ENCODE data around the gene AZU1.
"Not testable (repeated sequence)": the region's sequence is repeated elsewhere in the genome, so short reads cannot be mapped to it uniquely, and the experiment has no call there.

The AZU1 gene

GRCh38 chr19:810883-811489, 16.7 kb upstream of the AZU1 start:
- DNase-seq, result no peak

GRCh38 chr19:811506-812048, 16.1 kb upstream of the AZU1 start:
- no peak for DNase-seq

DNA sequence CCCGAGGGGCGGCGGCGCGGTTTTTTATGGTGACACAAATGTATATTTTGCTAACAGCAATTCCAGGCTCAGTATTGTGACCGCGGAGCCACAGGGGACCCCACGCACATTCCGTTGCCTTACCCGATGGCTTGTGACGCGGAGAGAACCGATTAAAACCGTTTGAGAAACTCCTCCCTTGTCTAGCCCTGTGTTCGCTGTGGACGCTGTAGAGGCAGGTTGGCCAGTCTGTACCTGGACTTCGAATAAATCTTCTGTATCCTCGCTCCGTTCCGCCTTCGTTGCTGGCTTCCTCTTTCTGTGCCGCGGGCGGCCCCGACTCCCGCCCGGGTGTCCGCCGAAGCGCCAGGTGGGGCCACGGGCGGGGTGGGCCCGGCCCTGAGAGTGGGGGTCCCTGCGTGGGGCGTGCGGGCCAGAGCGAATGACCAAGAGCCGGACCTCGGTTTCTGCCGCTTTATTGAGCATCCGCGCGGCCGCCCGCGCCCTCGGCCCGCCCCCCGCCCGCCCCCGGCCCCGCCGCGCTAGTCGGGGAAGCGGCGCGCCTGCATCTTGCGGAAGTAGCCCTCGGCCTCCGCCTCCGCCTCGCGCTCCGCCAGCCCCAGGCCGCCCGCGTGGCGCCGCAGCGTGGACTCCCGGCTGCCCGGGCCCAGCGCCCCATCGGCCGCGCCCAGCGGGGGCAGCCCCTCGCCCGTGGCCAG, 15.4 kb upstream of the AZU1 start:
- DNase-seq, result no peak

- DNase-seq, result no peak
Observed at GRCh38 chr19:812747-813218, 14.9 kb upstream of the AZU1 start.

DNA sequence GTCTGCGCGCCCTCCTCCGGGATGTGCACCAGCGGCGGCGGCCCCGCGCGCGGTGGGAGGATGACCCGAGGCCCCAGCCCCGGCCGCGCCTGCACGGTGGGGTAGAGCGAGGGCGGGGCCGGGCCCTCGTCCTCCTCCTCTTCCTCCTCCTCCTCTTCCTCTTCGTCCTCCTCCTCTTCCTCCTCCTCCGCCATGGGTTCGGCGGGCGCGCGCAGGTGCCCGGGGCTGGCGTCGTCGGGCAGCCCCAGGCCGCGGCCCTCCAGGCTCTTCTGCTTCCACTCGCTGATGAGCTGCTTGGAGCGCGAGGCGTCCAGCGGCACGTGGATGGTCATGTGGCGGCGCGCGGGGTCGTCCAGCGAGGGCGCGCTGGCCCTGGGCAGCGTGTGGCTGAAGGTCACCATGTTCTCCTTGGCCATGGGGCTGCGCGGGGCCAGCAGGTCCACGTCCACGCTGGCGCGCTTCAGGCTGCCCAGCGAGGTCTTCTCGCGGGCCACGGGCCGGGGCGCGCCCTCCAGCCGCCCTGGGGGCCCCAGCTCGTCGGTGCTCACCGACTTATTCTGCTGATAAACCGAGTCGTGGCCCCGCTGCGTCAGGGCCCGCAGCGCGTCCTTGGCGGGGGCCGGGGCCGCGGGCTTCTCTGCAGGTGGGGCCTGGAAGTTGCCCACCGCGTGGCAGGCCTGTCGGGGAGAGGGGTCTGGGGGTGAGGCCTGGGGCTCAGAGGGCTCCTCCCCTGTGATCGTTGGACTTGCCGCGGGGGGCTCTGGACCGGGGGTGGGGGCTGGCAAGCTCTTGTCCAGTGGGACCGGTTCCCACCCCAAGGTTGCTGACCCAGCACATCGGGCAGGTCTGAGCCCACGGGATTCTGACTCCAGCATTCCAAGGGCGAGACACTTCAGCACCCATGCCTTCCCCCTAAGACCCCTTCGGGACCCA, 14.2 kb upstream of the AZU1 start:
- DNase-seq, result no peak

- no peak for DNase-seq
Observed at GRCh38 chr19:814152-815078, 13.2 kb upstream of the AZU1 start.

DNA sequence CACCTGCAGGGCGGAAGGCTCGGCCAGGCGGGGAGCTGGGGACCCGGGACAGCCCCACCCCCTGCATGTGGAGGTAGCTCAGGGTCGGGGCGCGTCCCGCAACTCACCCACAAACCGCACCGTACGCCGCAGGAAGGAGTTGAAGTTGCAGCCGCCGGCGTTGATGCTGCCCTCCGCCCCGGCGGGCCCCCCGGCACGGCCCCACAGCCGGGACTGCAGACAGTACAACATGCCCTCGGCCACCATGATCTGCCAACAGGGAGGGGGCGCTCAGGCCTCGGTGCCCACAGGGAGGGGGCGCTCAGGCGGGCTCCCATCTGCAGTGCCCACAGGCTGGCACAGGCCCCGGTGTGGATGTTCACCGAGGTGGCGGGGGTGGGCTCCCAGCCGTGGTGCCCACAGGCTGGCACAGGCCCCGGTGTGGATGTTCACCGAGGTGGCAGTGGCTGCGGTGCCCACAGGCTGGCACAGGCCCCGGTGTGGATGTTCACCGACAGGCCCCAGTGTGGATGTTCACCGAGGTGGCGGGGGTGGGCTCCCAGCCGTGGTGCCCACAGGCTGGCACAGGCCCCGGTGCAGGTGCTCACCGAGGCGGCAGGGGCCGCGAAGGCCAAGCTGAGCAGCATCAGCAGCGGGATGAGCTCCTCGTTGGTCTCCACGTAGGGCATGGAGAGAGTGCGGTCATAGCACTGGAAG, 12.4 kb upstream of the AZU1 start:
- no peak for DNase-seq

DNA sequence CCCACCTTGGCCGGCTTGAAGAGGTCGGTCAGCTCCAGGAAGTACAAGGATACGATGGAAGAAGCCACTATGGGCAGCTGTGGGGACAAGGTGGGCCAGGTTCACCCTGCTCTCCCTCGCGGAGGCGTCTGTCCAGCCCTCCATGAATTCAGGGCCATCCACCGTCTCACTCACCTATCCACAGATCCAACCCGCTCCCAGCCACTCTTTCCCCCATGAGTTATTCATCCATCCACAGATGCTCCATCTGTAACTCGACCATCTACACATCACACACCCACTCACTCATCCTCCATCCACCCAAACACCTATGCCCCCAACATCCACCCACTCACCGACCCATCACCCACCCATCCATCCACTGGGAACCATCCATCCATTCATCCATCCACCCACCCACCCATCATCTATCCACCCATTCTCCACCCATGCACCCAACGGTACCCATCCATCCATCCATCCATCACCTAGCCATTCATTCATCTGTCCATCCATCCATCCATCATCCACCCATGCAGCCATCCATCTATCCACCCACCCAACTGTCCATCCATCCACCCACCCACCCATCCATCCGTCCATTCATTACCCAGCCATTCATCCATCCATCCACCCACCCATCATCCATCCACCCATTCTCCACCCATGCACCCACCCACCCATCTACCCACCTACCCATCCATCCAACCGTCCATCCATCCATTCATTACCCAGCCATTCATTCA, 11.7 kb upstream of the AZU1 start:
- DNase-seq, result no peak

- no peak for DNase-seq
Observed at GRCh38 chr19:816500-816857, 11.2 kb upstream of the AZU1 start.

- DNase-seq, result not testable (repeated sequence)
Observed at GRCh38 chr19:820212-820611, 7.4 kb upstream of the AZU1 start.

- DNase-seq, result no peak
Observed at GRCh38 chr19:821231-821824, 6.3 kb upstream of the AZU1 start.

GRCh38 chr19:821825-822503, 5.7 kb upstream of the AZU1 start, which contains the start of gene PLPPR3:
Gene PLPPR3 (minus strand): TSS chr19:821955. CDS start chr19:821559, 396 bp downstream.
- no peak for DNase-seq

GRCh38 chr19:823565-824121, 4.0 kb upstream of the AZU1 start:
- no peak for DNase-seq

DNA sequence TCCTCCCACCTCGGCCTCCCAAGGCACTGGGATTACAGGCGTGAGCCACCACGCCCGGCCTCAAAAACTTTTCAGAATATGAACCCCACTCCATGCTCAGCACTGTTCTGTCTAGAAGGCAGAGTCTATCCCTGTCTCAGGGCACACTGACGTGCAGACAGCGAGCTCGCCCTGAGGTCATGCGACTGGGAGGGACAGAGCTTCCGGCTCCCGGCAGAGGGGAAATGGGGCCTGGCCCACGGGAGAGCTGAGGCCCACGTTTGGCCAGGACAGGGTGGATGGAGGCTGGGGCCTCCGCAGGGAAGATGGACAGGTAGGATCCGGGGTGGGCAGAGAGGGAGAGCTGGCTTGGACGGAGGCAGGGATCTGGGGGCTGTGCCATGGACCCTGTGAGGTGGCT, 2.8 kb upstream of the AZU1 start:
- DNase-seq, result no peak

DNA sequence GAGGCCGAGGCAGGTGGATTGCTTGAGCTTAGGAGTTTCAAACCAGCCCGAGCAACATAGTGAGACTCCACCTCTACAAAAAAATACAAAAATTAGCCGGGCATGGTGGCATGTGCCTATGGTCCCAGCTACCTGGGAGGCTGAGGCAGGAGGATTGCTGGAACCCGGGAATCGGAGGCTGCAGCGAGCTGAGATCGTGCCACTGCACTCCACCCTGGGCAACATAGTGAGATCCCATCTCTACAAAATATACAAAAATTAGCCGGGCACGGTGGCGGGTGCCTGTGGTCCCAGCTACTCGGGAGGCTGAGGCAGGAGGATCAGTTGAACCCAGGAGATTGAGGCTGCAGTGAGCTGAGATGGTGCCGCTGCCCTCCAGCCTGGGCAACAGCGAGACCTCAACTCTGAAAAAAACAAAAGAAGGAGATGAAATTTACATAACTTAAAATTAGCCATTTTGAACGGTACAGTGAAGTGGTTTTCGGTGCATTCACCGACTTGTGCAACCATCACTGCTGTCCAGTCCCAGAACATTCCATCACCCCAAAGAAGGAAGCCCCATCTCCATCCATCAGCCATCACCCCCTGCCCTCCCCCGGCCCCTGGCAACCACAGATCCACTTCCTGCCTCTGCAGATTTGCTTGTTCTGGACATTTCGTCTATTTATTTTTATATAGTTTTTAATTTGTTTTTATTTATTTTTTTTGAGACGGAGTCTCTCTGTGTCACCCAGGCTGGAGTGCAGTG, 1.6 kb upstream of the AZU1 start:
- DNase-seq, result no peak

- no peak for DNase-seq
Observed at GRCh38 chr19:827314-827709, 325 bp upstream of the AZU1 start.

GRCh38 chr19:829129-829758, 1.6 kb downstream of the AZU1 start:
- no peak for DNase-seq
